ENCODE data around the gene OR2T2.
"Not testable (repeated sequence)": the region's sequence is repeated elsewhere in the genome, so short reads cannot be mapped to it uniquely, and the experiment has no call there.

- TF ChIP-seq CTCF, POLR2A (IDR thresholded peaks at IDR 0.05): not testable (repeated sequence)
Measured at GRCh38 chr1:248439283-248439682, 6.2 kb upstream of the OR2T2 start.
